Measurements from ENCODE around the gene NYAP1. TPM values are rescaled to one million over a fixed set of nuclear protein-coding genes. Genes with fewer than 3 reads are reported as not detected.

The NYAP1 gene
- total RNA-seq, 1 donor from 2014 or later: 0.95 TPM

- no peak overlapping the region for H3K4me3 Mint-ChIP-seq (ENCODE audit: unreplicated experiment)
- no peaks in the 10 kb centered on the region for H3K9me3 Mint-ChIP-seq (ENCODE audit: low read depth)
- H3K4me1 Mint-ChIP-seq (ENCODE audit: low read depth): peaks cover 18% of the 10 kb centered on the region
- DNase-seq (ENCODE audit: low spot score): no peak
- no peaks in the 10 kb centered on the region for H3K27me3 Mint-ChIP-seq (ENCODE audit: low read depth)
- H3K27ac Mint-ChIP-seq (ENCODE audit: unreplicated experiment): peak overlapping the region; percentile 54
- TF ChIP-seq CTCF (IDR thresholded peaks at IDR 0.05): peak; percentile 89
- H3K36me3 Mint-ChIP-seq (ENCODE audit: low read depth): peaks cover 2% of the 10 kb centered on the region
These were observed 14.3 kb upstream of the NYAP1 start for GRCh38 chr7:100469227-100470044.

GRCh38 chr7:100471021-100471420 lies 12.7 kb upstream of the NYAP1 start:
- Mint-ChIP-seq H3K27me3 (ENCODE audit: low read depth) (no peaks in the 10 kb centered on the region), H3K27ac (ENCODE audit: unreplicated experiment) (no peak overlapping the region), H3K36me3 (ENCODE audit: low read depth) (peaks cover 2% of the 10 kb centered on the region), H3K4me1 (ENCODE audit: low read depth) (peaks cover 18% of the 10 kb centered on the region), H3K4me3 (ENCODE audit: unreplicated experiment) (no peak overlapping the region), H3K9me3 (ENCODE audit: low read depth) (no peaks in the 10 kb centered on the region)
- no peak for TF ChIP-seq CTCF (IDR thresholded peaks at IDR 0.05)
- no peak for DNase-seq (ENCODE audit: low spot score)

GRCh38 chr7:100472121-100472851 lies 11.4 kb upstream of the NYAP1 start:
- no peak for TF ChIP-seq CTCF (IDR thresholded peaks at IDR 0.05)
- Mint-ChIP-seq H3K9me3 (ENCODE audit: low read depth) (no peaks in the 10 kb centered on the region), H3K4me1 (ENCODE audit: low read depth) (peaks cover 27% of the 10 kb centered on the region), H3K27ac (ENCODE audit: unreplicated experiment) (peak overlapping the region; percentile 9), H3K27me3 (ENCODE audit: low read depth) (no peaks in the 10 kb centered on the region), H3K4me3 (ENCODE audit: unreplicated experiment) (no peak overlapping the region), H3K36me3 (ENCODE audit: low read depth) (peaks cover 4% of the 10 kb centered on the region)
- DNase-seq (ENCODE audit: low spot score): no peak

- peaks cover 27% of the 10 kb centered on the region for H3K4me1 Mint-ChIP-seq (ENCODE audit: low read depth)
- H3K36me3 Mint-ChIP-seq (ENCODE audit: low read depth): peaks cover 4% of the 10 kb centered on the region
- no peaks in the 10 kb centered on the region for H3K27me3 Mint-ChIP-seq (ENCODE audit: low read depth)
- no peaks in the 10 kb centered on the region for H3K9me3 Mint-ChIP-seq (ENCODE audit: low read depth)
- H3K27ac Mint-ChIP-seq (ENCODE audit: unreplicated experiment): peak overlapping the region; percentile 32
- DNase-seq (ENCODE audit: low spot score): no peak
- no peak overlapping the region for H3K4me3 Mint-ChIP-seq (ENCODE audit: unreplicated experiment)
- TF ChIP-seq CTCF (IDR thresholded peaks at IDR 0.05): no peak
These were observed 10.8 kb upstream of the NYAP1 start for GRCh38 chr7:100472854-100473499.

- no peaks in the 10 kb centered on the region for H3K27me3 Mint-ChIP-seq (ENCODE audit: low read depth)
- TF ChIP-seq CTCF (IDR thresholded peaks at IDR 0.05): no peak
- DNase-seq (ENCODE audit: low spot score): no peak
- H3K36me3 Mint-ChIP-seq (ENCODE audit: low read depth): peaks cover 4% of the 10 kb centered on the region
- H3K4me3 Mint-ChIP-seq (ENCODE audit: unreplicated experiment): peak overlapping the region; percentile 90
- H3K9me3 Mint-ChIP-seq (ENCODE audit: low read depth): no peaks in the 10 kb centered on the region
- peaks cover 30% of the 10 kb centered on the region for H3K4me1 Mint-ChIP-seq (ENCODE audit: low read depth)
- H3K27ac Mint-ChIP-seq (ENCODE audit: unreplicated experiment): peak overlapping the region; percentile 65
These were observed 8.2 kb upstream of the NYAP1 start for GRCh38 chr7:100475549-100475948.

All from chondrocyte (in vitro differentiated cells).